CD4-positive, alpha-beta T cell (primary cell): ENCODE results near the gene YJEFN3. TPM values are rescaled to one million over a fixed set of nuclear protein-coding genes. Genes with fewer than 3 reads are reported as not detected.

ENCODE experiments used
- ATAC-seq: fragments of 200-7000 bp; cut with Tn5 transposase; one replicate; pipeline ENCODE4 v1.10.0; 2022; ENCODE audit warnings: mild to moderate bottlenecking; ENCODE audit not compliant: poor library complexity
- CTCF ChIA-PET: fragments of 350-600 bp; sonication (Branson Sonifier 250); formaldehyde crosslinking; loops from one replicate; lab custom pipeline; 2021; ENCODE audit warnings: antibody characterized with exemption, inconsistent platforms; lab: Charles Lee
- POLR2A ChIA-PET: fragments of 350-600 bp; sonication (Branson Sonifier 250); formaldehyde crosslinking; loops from one replicate; lab custom pipeline; 2021; ENCODE audit warnings: antibody characterized with exemption, inconsistent platforms; lab: Charles Lee
- DNase-seq, 14 experiments: peaks; one replicate each; pipeline ENCODE4 v3.0.0-alpha.2; 2013 to 2020; ENCODE audit warnings: mixed read lengths in 2 of 14
- H3K27ac ChIP-seq, 2 donors: one replicate each; pipeline versions ENCODE4 v1.5.1 to v1.7.0; 2013; ENCODE audit warnings: low read length in 2 of 2, low read depth in 1 of 2, mild to moderate bottlenecking in 1 of 2
- H3K27me3 ChIP-seq, 2 experiments: 1 replicate in 1 of 2; 2 replicates in 1 of 2; pipeline versions ENCODE4 v1.6.1 to v1.7.0; 2013; ENCODE audit warnings: low read length in 2 of 2, control low read depth in 1 of 2, mild to moderate bottlenecking in 1 of 2, moderate library complexity in 1 of 2; ENCODE audit not compliant: insufficient read depth in 2 of 2, control insufficient read depth in 1 of 2
- H3K36me3 ChIP-seq: one replicate; pipeline ENCODE4 v1.6.1; 2013; ENCODE audit warnings: low read length, control low read depth; ENCODE audit not compliant: insufficient read depth
- H3K4me1 ChIP-seq: one replicate; pipeline ENCODE4 v1.6.1; 2013; ENCODE audit warnings: low read length, control low read depth; ENCODE audit not compliant: insufficient read depth
- H3K4me3 ChIP-seq: one replicate; pipeline ENCODE4 v1.5.1; 2013; ENCODE audit warnings: mild to moderate bottlenecking, low read length, moderate library complexity
- H3K9me3 ChIP-seq, 2 experiments: 1 replicate in 1 of 2; 2 replicates in 1 of 2; pipeline versions ENCODE4 v1.6.1 to v1.7.0; 2013; ENCODE audit warnings: low read length in 2 of 2, mild to moderate bottlenecking in 2 of 2, control low read depth in 1 of 2, moderate library complexity in 1 of 2; ENCODE audit not compliant: control insufficient read depth in 1 of 2, insufficient read depth in 1 of 2
- H3K27ac Mint-ChIP-seq: one replicate; pipeline ENCODE4 v1.8.0; 2020; ENCODE audit warnings: mixed read lengths
- H3K27me3 Mint-ChIP-seq: one replicate; pipeline ENCODE4 v1.8.0; 2021; ENCODE audit warnings: mixed read lengths
- H3K36me3 Mint-ChIP-seq: one replicate; pipeline ENCODE4 v1.8.0; 2021; ENCODE audit warnings: low read depth, mixed read lengths
- H3K4me1 Mint-ChIP-seq: one replicate; pipeline ENCODE4 v1.8.0; 2021; ENCODE audit warnings: low read depth, mixed read lengths
- H3K4me3 Mint-ChIP-seq: one replicate; pipeline ENCODE4 v1.8.0; 2020; ENCODE audit warnings: mild to moderate bottlenecking, mixed read lengths
- H3K9me3 Mint-ChIP-seq: one replicate; pipeline ENCODE4 v1.8.0; 2020; ENCODE audit warnings: mixed read lengths
- intact Hi-C, 2 experiments: fragments of 100-400 bp; cut with DNase I in 1 of 2; cut with micrococcal nuclease in 1 of 2; formaldehyde crosslinking; loops; one replicate each; pipeline versions ENCODE4 v1.15.1 to v1.9.0; 2023 to 2025; cut with DNase I, micrococcal nuclease
- total RNA-seq, 174 experiments: library from RNA in 2 of 174; stranded (reverse) in 2 of 174; gene quantifications; one replicate each; pipeline ENCODE4 v1.2.3 and lab custom pipeline; 2021 to 2026
- TF ChIP-seq, protein P1 (sequence below): fragments of 200-600 bp; IDR thresholded peaks from one replicate; pipeline ENCODE4 v1.8.0; 2022; ENCODE audit warnings: antibody characterized with exemption, mild to moderate bottlenecking

The YJEFN3 gene
- total RNA-seq, 2 experiments from 2014 or later, result 3.7 to 4.4 TPM

DNA sequence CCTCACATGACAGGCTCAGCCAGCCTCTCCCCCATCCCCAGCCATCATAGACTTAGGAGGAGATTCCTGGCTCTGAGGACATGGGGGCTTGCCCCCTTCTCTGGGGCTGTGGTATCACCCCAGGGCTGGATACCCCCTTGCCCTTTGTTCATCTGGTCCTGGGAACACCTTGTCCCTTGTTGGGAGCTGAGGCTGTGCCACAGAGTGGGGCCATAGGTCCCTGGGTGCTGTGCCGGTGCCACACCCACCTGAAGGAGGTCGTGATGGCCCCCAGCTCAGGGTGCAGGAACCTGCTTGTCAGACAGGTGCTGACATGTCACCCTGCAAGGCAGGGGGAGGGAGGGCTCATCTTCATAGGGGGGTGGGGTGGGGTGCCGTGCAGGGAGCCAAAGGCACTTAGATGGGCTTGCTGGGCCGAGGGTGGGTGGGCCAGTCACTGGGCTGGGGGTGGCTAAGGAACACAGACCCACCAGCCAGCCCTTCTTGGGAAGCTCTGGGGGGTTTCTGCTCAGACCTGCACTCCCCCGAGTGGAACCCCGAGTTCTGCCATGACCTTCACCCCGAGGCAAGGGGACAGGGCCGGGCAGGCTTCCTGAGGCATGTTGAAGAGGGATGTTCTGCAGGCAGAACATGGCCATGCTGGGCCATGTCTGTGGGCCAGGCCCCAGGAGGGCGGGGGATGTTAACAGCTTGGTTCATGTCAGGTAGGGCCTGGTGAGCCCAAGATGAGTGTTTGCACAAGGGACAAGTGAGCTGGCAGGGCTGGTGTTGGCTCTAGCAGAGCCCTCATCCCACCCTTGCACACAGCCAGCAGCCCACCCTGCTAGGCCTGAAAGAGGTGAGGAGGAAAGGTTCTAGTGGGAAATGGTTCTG is 41.4 kb upstream of the YJEFN3 start:
- Histone ChIP-seq H3K9me3 (no peaks in the 10 kb centered on the region), H3K4me3 (no peak overlapping the region), H3K27ac (peak overlapping the region; percentile 86 to 96), H3K4me1 (peaks cover 70% of the 10 kb centered on the region), H3K27me3 (no peaks in the 10 kb centered on the region), H3K36me3 (peaks cover 43% of the 10 kb centered on the region)
- TF ChIP-seq, protein P1, sequence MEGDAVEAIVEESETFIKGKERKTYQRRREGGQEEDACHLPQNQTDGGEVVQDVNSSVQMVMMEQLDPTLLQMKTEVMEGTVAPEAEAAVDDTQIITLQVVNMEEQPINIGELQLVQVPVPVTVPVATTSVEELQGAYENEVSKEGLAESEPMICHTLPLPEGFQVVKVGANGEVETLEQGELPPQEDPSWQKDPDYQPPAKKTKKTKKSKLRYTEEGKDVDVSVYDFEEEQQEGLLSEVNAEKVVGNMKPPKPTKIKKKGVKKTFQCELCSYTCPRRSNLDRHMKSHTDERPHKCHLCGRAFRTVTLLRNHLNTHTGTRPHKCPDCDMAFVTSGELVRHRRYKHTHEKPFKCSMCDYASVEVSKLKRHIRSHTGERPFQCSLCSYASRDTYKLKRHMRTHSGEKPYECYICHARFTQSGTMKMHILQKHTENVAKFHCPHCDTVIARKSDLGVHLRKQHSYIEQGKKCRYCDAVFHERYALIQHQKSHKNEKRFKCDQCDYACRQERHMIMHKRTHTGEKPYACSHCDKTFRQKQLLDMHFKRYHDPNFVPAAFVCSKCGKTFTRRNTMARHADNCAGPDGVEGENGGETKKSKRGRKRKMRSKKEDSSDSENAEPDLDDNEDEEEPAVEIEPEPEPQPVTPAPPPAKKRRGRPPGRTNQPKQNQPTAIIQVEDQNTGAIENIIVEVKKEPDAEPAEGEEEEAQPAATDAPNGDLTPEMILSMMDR, result no peak
- no peak for ATAC-seq
- Mint-ChIP-seq H3K27me3 (no peaks in the 10 kb centered on the region), H3K27ac (peak overlapping the region; percentile 99), H3K9me3 (no peaks in the 10 kb centered on the region), H3K4me3 (peak overlapping the region; percentile 51), H3K4me1 (peaks cover 61% of the 10 kb centered on the region), H3K36me3 (peaks cover 28% of the 10 kb centered on the region)
- intact Hi-C loops, result loop anchor here in 1 of 2 experiments (2.0 kb wide), 1 partner anchor 85 kb away; no protein-coding TSS in a partner anchor
- CTCF ChIA-PET, result interaction anchor here (0.8 to 2.1 kb wide), 3 partner anchors 12 to 80 kb away, joined by 4 to 6 read pairs (median 5); no protein-coding TSS in a partner anchor
- POLR2A ChIA-PET, result interaction anchor here (0.9 to 7.0 kb wide), 5 partner anchors 28 to 122 kb away, joined by 3 to 81 read pairs (median 7); partner anchors contain the start of gene GATAD2A
- no peak for DNase-seq

DNA sequence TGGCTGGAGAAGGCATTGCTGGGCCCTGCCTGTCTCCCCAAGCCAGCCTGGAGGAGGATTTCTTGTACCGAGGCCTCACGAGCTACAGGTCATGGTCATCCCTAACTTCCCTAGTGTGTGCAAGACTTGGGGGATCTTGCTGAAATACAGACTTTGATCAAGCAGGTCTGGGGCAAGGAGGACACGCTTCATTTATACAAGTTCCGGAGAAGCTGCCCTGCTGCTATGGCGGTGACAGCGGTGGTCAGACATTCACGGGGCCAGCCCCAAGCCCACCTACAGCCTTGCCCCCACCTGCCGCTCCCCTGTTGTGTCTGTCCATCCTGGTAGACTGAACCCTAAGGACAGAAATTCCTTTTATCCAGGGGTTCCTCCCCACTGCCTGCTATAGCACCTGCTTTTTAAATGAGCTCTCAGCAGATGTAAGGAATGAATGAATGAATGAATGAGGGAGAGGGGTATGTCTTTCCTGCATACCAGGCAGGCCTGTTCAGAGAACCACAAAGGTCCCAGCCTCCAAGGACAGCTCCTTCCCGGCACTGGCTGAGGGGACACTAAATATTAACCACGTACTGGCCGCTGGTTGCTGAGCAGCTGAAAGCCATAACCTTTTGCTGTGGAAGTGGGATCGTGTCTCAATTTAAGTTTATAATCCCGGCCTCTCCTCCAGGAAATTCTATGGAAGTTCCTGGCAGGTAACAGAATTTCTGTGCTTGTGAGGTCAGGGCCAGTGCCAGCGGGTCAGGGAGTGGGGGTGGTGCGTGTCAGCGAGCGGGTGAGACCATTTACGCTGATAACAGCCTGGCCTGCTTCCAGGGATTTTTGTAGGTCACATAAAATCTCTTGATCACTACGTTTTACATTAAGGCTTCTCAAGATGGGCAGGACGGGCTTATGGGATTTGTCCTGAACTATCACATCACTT is 40.5 kb upstream of the YJEFN3 start:
- Histone ChIP-seq H3K27ac (peak overlapping the region; percentile 86 to 96), H3K9me3 (no peaks in the 10 kb centered on the region), H3K4me1 (peaks cover 64% of the 10 kb centered on the region), H3K27me3 (no peaks in the 10 kb centered on the region), H3K36me3 (peaks cover 42% of the 10 kb centered on the region), H3K4me3 (peak overlapping the region; percentile 11)
- peaks cover 55% of the 10 kb centered on the region for H3K4me1 Mint-ChIP-seq
- POLR2A ChIA-PET, result interaction anchor here (0.6 to 7.0 kb wide), 15 partner anchors 13 to 166 kb away, joined by 3 to 81 read pairs (median 5); partner anchors contain the start of genes GATAD2A, NDUFA13 and TSSK6
- ATAC-seq (no peak), DNase-seq (peak in 1 of 14 experiments; percentile 38)
- CTCF ChIA-PET, result interaction anchor here (0.8 to 3.6 kb wide), 7 partner anchors 13 to 125 kb away, joined by 3 to 34 read pairs (median 6); partner anchors contain the start of gene GATAD2A
- no peaks in the 10 kb centered on the region for H3K9me3 Mint-ChIP-seq
- intact Hi-C loops, result loop anchor here (2.0 kb wide), 3 partner anchors 27 to 85 kb away; partner anchors contain the start of gene GATAD2A (in 1 of the 2)
- peaks cover 23% of the 10 kb centered on the region for H3K36me3 Mint-ChIP-seq
- TF ChIP-seq, protein P1, result no peak
- no peaks in the 10 kb centered on the region for H3K27me3 Mint-ChIP-seq
- peak overlapping the region; percentile 99 for H3K27ac Mint-ChIP-seq
- no peak overlapping the region for H3K4me3 Mint-ChIP-seq
